Measurements from ENCODE around the gene GAN.

The GAN gene

GRCh38 chr16:81314603-81315270 lies at the start of gene GAN:
Gene GAN, plus strand, starts transcription at chr16:81314962. Its CDS starts 152 bp downstream, at chr16:81315114.
- DNase-seq (ENCODE audit: low spot score), result peak; percentile 98

GRCh38 chr16:81265052-81265451 lies 49.7 kb upstream of the GAN start:
- DNase-seq (ENCODE audit: low spot score), result no peak

- no peak for DNase-seq (ENCODE audit: low spot score)
Measured at GRCh38 chr16:81265658-81266451, 48.9 kb upstream of the GAN start.

- DNase-seq (ENCODE audit: low spot score), result no peak
Measured at GRCh38 chr16:81266680-81267095, 48.1 kb upstream of the GAN start.

- DNase-seq (ENCODE audit: low spot score), result no peak
Measured at GRCh38 chr16:81268509-81268908, 46.3 kb upstream of the GAN start.

- DNase-seq (ENCODE audit: low spot score), result no peak
Measured at GRCh38 chr16:81273223-81273950, 41.4 kb upstream of the GAN start.

GRCh38 chr16:81275064-81275532 lies 39.7 kb upstream of the GAN start:
- no peak for DNase-seq (ENCODE audit: low spot score)

- DNase-seq (ENCODE audit: low spot score), result no peak
Measured at GRCh38 chr16:81275795-81276194, 39.0 kb upstream of the GAN start.

- DNase-seq (ENCODE audit: low spot score), result no peak
Measured at GRCh38 chr16:81276323-81276722, 38.4 kb upstream of the GAN start.

- no peak for DNase-seq (ENCODE audit: low spot score)
Measured at GRCh38 chr16:81277541-81278080, 37.2 kb upstream of the GAN start.

- DNase-seq (ENCODE audit: low spot score), result no peak
Measured at GRCh38 chr16:81278526-81278925, 36.2 kb upstream of the GAN start.

GRCh38 chr16:81279392-81279791 lies 35.4 kb upstream of the GAN start:
- no peak for DNase-seq (ENCODE audit: low spot score)

- DNase-seq (ENCODE audit: low spot score), result no peak
Measured at GRCh38 chr16:81280393-81280792, 34.4 kb upstream of the GAN start.

GRCh38 chr16:81283044-81283443 lies 31.7 kb upstream of the GAN start:
- DNase-seq (ENCODE audit: low spot score), result no peak

GRCh38 chr16:81284995-81285600 lies 29.7 kb upstream of the GAN start:
- DNase-seq (ENCODE audit: low spot score), result no peak

GRCh38 chr16:81286190-81286589 lies 28.6 kb upstream of the GAN start:
- no peak for DNase-seq (ENCODE audit: low spot score)

- DNase-seq (ENCODE audit: low spot score), result no peak
Measured at GRCh38 chr16:81291117-81291516, 23.6 kb upstream of the GAN start.

- no peak for DNase-seq (ENCODE audit: low spot score)
Measured at GRCh38 chr16:81292936-81293335, 21.8 kb upstream of the GAN start.

- no peak for DNase-seq (ENCODE audit: low spot score)
Measured at GRCh38 chr16:81293909-81294802, 20.6 kb upstream of the GAN start.

- DNase-seq (ENCODE audit: low spot score), result no peak
Measured at GRCh38 chr16:81296631-81297030, 18.1 kb upstream of the GAN start.

GRCh38 chr16:81307770-81308169 lies 7.0 kb upstream of the GAN start:
- DNase-seq (ENCODE audit: low spot score), result no peak

Data from HuH-7 (cell line).